Measurements from ENCODE around the gene FKBP15.
"Not testable (repeated sequence)": the region's sequence is repeated elsewhere in the genome, so short reads cannot be mapped to it uniquely, and the experiment has no call there.

FKBP15 gene

DNA sequence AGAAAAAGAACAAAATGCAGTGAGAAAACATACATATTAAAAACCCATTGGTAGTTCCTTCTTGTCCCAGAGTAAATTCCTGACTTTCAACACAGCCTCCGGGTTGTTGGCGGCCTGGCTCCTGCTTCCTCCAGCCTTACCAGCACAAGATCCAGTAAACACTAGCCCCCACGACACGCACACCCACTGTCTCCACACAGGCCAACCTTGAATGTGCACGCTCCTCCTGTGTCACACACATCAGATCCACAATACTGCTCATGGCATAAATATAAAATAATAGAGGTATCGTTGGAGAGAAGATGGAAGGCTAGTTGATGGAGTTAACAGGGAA is 72.7 kb downstream of the FKBP15 start:
- no peak for DNase-seq (ENCODE audit: low spot score)

- DNase-seq (ENCODE audit: low spot score): no peak
Measured at GRCh38 chr9:113143432-113144227, 77.4 kb downstream of the FKBP15 start.

DNA sequence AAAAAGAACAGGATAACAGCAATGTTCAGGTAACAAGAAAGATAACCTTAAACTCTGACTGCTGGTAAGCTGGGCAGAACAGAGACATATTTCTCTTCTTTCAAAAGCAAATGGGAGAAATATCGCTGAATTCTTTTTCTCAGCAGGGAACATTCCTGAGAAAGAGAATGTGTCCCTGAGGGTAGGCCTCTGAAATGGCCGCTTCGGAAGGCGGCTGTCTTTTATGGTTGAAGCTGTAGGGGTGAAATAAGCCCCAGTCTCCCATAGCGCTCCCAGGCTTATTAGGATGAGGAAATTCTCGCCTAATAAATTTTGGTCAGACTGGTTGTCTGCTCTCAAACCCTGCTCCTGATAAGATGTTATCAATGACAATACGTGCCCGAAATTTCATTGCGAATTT is 80.2 kb downstream of the FKBP15 start:
- DNase-seq (ENCODE audit: low spot score): not testable (repeated sequence)

- no peak for DNase-seq (ENCODE audit: low spot score)
Measured at GRCh38 chr9:113139953-113140352, 81.1 kb downstream of the FKBP15 start.

- DNase-seq (ENCODE audit: low spot score): no peak
Measured at GRCh38 chr9:113139225-113139829, 81.8 kb downstream of the FKBP15 start.

- no peak for DNase-seq (ENCODE audit: low spot score)
Measured at GRCh38 chr9:113138760-113139159, 82.3 kb downstream of the FKBP15 start.

DNA sequence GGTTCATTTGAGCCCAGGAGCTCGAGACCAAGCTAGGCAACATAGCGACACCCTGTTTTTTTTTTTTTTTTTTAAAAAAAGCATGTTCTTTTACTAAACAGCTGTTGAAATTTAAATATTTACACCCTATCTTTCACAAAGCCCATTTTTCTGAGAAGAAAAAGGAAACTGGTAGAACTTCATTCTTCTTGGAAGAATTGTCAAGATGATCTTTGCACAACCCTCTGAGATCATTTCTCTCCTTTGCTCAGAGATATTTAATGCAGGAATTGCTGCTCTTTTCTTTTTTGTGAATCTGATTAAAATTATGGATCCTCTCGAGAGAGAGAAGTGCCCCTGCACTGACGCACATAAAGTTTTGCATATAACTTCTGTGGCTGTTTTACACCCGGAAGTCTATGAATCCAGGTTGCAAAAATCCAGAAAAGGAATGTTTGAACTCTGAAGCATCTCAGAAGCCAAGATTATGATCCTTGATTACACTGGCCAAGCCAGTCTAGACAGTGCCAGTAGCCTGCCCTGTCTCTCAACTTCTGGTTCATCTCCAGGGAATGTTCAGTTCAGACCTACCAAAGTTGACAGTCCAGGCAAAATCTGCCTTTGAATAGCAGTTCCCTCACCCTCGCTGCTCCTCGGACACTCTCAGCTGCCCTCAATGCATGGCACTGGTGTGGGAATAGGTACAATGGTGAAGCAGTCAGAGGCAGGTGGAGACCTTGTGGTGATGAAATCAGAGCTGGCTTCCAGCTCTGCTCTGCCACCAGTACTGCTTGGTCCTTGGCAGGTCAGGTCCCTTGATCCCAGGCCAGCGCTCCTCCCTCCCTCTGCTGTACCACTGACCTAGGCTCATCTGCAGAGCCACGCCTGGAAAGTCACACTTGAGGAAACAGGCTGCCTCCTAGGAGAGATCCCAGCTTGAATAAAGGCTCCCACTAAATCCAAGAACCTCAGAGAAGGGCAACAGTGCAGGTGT is 83.6 kb downstream of the FKBP15 start:
- no peak for DNase-seq (ENCODE audit: low spot score)

DNA sequence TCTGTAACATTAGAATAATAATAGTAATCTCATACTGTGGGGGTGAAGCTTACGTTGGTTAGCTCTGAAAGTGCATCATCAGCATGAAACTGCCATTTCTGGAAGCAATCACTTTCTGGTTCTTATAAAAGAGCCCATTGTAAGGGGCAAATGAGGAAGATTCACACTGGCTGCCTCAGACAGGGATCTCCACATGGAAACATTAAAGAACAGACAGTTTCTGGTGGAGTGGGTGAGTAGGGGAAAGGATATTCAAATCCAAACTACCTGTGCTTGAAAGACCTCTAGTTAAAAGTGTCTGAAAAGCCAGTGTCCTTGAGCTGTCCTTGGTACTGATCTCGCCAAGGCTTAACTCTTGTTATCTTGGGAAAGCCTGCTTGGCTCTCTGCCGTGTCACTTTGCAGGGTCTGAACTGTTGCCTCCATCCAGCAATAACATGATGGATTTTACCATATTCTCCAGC is 89.4 kb downstream of the FKBP15 start:
- no peak for DNase-seq (ENCODE audit: low spot score)

DNA sequence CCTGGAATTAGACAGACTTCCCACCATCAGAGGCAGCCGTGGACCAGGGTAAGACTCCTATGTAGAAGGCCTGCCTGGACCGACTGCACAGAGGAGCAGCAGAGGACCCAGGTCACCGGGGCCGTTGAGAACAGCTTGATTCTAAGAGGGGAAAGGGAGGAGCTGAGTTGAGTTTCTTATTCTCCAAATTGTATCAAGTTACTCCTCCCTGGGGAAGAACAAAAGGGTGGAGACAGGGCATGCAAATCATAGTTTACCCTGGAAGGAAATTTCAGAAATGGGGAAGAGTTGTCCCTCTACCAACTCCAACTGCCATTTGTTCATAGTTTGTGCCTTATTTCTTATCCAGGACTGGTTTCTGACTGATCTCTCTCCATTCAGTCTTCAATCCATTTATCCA is 91.2 kb downstream of the FKBP15 start:
- DNase-seq (ENCODE audit: low spot score): no peak

GRCh38 chr9:113129466-113129865 is 91.6 kb downstream of the FKBP15 start:
- DNase-seq (ENCODE audit: low spot score): no peak

DNA sequence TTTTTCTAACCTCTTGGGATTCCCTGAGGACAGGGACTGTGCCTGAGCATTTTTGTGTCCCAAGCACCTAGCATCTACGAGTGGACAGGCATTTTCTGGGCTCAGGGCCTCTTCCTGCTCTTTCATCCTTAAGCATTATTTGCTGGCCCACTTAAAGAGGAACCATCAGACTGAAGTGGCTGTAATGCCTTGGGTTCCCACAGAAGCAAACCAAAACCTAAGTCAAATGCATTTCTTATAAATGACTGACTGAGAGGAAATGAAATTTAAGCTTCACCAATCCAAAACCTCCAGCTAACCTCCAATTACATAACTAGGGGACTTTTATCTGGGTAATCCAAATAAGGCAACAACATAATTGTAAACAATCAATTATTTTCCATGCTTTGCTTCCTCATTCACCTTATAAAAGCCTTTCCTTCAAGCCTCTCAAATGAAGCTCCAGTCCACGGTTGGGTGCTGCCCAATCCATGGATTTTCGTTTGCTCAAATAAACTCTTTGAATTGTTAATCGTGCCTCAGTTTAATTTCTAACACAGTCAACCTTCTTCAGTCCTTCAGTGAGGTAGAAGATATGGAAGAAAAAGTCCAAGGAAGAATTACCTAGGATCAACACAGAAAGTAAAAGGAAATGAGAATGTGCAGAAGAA is 95.6 kb downstream of the FKBP15 start:
- DNase-seq (ENCODE audit: low spot score): no peak

DNA sequence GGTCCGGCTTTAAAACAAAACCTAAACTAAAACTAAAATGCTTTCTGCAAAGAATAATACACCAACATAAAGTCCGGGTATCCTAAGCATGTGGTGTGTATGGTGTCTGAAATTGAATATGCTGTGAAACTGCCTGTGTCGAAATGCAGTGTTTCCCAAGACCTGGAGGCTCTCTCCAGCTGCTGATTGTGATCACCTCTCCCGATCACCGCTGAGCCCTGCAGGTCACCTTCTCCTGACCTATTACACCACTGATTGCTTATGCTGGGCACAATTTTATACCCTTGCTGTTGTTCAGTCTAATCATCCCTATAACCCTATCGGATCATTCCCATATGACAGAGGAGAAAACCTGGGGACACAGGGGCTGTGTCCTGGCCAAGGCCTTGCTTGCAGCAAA is 102.2 kb downstream of the FKBP15 start:
- DNase-seq (ENCODE audit: low spot score): not testable (repeated sequence)
